Nephron progenitor cell (in vitro differentiated cells): ENCODE results near the gene MRPL18.

Experiments
- DNase-seq: peaks from one replicate; pipeline ENCODE4 v3.0.0; 2021
- H3K27ac Mint-ChIP-seq: 2 replicates; pipeline ENCODE4 v1.8.0; 2021; ENCODE audit warnings: mild to moderate bottlenecking, moderate library complexity, mixed read lengths
- H3K27me3 Mint-ChIP-seq: 2 replicates; pipeline ENCODE4 v1.8.0; 2021; ENCODE audit warnings: mild to moderate bottlenecking, low read depth, mixed read lengths; ENCODE audit not compliant: poor library complexity
- H3K36me3 Mint-ChIP-seq: 2 replicates; pipeline ENCODE4 v1.8.0; 2021; ENCODE audit warnings: low read depth, mixed read lengths
- H3K4me1 Mint-ChIP-seq: 2 replicates; pipeline ENCODE4 v1.8.0; 2021; ENCODE audit warnings: mixed read lengths
- H3K4me3 Mint-ChIP-seq: 2 replicates; pipeline ENCODE4 v1.8.0; 2021; ENCODE audit warnings: mild to moderate bottlenecking, moderate library complexity, mixed read lengths
- H3K9me3 Mint-ChIP-seq: 2 replicates; pipeline ENCODE4 v1.8.0; 2021; ENCODE audit warnings: mild to moderate bottlenecking, moderate library complexity, mixed read lengths
- TF ChIP-seq, protein P1 (sequence below): fragments of 200-600 bp; sonication (generic); IDR thresholded peaks from 2 replicates; pipeline ENCODE4 v1.5.0; 2021; ENCODE audit warnings: antibody characterized with exemption

The MRPL18 gene

DNA sequence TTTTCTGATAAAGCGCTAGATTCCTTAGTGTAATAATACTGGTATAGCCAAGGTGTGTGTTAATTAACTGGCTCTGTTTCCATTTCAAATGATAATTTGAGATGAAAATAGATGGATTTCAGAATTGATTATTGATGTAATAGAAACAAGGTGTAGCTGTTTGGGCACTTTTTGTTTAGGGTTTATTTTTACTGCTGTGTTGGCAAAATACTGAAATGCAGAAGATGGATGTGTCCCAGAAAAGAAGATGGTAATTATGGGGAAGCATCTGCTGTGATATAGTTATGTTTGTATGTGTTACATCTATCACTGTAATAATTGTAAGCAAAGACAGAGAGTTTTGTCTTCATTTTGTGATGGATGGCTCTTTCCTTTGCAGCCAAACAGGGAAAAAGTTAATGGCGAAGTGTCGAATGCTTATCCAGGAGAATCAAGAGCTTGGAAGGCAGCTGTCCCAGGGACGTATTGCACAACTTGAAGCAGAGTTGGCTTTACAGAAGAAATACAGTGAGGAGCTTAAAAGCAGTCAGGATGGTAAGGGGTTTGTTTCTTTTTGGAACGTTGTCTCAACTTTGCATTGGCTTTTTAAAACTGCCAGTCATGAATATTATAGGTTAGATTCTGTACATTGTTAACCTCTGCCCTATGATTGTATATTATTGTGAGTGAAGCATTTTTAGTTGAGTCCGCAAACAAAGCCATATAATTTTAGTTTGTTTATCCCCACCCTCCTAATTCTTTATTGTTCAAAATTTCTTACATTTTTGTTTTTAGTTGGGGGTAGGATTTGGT is 37.0 kb upstream of the MRPL18 start:
- H3K36me3 Mint-ChIP-seq: peaks cover 75% of the 10 kb centered on the region
- peaks cover 3% of the 10 kb centered on the region for H3K27me3 Mint-ChIP-seq
- H3K4me3 Mint-ChIP-seq: no peak overlapping the region
- peaks cover 5% of the 10 kb centered on the region for H3K4me1 Mint-ChIP-seq
- peak overlapping the region; percentile 69 for H3K27ac Mint-ChIP-seq
- no peaks in the 10 kb centered on the region for H3K9me3 Mint-ChIP-seq
- TF ChIP-seq, protein P1, sequence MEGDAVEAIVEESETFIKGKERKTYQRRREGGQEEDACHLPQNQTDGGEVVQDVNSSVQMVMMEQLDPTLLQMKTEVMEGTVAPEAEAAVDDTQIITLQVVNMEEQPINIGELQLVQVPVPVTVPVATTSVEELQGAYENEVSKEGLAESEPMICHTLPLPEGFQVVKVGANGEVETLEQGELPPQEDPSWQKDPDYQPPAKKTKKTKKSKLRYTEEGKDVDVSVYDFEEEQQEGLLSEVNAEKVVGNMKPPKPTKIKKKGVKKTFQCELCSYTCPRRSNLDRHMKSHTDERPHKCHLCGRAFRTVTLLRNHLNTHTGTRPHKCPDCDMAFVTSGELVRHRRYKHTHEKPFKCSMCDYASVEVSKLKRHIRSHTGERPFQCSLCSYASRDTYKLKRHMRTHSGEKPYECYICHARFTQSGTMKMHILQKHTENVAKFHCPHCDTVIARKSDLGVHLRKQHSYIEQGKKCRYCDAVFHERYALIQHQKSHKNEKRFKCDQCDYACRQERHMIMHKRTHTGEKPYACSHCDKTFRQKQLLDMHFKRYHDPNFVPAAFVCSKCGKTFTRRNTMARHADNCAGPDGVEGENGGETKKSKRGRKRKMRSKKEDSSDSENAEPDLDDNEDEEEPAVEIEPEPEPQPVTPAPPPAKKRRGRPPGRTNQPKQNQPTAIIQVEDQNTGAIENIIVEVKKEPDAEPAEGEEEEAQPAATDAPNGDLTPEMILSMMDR: no peak
- DNase-seq: no peak

DNA sequence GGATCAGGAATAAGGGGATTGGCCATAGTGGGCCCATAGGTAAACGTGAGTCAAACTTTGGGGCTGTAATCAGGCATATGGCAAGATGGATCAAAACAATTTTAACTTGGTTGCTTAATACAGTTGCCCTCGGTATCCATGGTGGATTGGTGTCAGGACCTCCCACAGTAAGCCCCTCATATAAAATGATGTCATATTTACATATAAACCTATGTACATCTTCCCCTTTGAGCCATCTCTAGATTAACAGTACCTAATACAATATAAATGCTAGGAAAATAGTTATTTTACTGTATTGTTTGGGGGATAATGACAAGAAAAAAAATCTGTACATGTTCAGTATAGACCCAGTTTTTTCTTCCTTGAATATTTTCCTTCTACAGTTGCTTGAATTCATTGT is 35.9 kb upstream of the MRPL18 start:
- Mint-ChIP-seq H3K4me1 (peaks cover 5% of the 10 kb centered on the region), H3K27me3 (peaks cover 4% of the 10 kb centered on the region), H3K9me3 (no peaks in the 10 kb centered on the region), H3K27ac (no peak overlapping the region), H3K36me3 (peaks cover 72% of the 10 kb centered on the region), H3K4me3 (no peak overlapping the region)
- DNase-seq: no peak
- TF ChIP-seq, protein P1: no peak

GRCh38 chr6:159754959-159755914 is 35.0 kb upstream of the MRPL18 start:
- no peak overlapping the region for H3K4me3 Mint-ChIP-seq
- peaks cover 71% of the 10 kb centered on the region for H3K36me3 Mint-ChIP-seq

DNA sequence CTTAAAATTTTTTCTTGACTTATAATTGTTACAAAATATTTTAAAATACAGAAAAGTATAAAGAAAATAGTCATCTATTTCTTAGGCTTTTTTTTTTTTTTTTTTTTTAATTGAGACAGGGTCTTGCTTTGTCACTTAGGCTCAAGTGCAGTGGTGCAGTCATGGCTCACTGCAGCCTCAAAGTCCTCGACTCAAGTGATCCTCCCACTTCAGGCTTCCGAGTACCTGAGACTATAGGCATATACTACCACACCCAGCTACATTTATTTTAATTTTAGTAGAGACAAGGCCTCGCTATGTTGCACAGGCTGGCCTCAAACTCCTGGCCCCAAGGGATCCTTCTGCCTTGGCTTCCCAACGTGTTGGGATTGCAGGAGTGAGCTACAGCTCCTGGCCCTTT is 33.8 kb upstream of the MRPL18 start:
- no peak overlapping the region for H3K4me3 Mint-ChIP-seq
- H3K27me3 Mint-ChIP-seq: peaks cover 4% of the 10 kb centered on the region
- no peaks in the 10 kb centered on the region for H3K9me3 Mint-ChIP-seq
- H3K4me1 Mint-ChIP-seq: peaks cover 24% of the 10 kb centered on the region
- peak overlapping the region; percentile 72 for H3K27ac Mint-ChIP-seq
- TF ChIP-seq, protein P1: no peak
- H3K36me3 Mint-ChIP-seq: peaks cover 67% of the 10 kb centered on the region
- no peak for DNase-seq

More at GRCh38 chr6:159754959-159755914, 35.0 kb upstream of the MRPL18 start:
- Mint-ChIP-seq H3K27me3 (peaks cover 4% of the 10 kb centered on the region), H3K9me3 (no peaks in the 10 kb centered on the region), H3K4me1 (peaks cover 12% of the 10 kb centered on the region), H3K27ac (peak overlapping the region; percentile 94)
- DNase-seq: no peak
- TF ChIP-seq, protein P1: no peak

DNA sequence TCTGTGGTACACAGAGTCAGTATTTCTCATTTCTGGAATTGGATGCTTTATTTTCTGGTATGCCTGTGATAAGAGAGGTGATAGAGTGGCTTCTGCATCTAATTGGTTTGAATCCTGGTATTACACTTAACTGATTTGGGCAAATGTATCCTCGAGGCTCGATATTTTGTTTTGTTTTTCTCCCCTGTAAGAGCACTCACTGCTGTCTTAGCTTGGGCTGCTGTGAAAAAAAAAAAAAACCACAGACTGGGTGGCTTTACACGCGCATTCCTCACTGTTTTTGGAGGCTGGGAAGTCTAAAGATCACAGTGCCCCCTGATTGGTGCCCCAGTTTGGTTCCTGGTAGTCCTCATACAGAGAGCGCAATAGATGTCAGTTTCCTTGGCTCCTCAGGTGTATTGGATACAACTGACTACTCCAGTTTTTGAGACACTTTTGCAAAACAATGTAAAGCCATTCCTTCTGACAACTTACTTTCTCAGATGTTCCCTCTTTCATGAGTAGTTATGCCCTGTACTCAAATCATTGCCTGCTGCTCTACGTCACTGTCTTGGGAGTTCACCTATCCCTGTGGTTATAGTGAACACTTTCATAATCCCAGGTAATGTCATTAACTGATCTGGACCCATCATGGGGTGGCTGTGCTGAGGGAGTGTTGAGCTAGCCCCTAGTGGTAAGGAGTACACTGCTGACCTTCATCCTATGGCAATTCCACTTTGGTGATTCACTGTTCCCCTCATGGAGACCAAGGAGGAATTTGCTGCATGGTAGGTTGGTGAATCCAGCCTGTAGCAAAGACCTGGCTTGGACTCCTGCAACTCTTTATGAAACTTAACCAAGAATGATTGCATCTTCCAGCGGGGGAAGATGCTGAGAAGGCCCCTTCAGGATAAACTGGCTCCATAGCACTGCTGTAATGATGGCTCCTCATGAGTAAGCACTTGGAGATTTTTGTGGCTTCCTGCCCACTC is 32.0 kb upstream of the MRPL18 start:
- no peaks in the 10 kb centered on the region for H3K9me3 Mint-ChIP-seq
- H3K36me3 Mint-ChIP-seq: peaks cover 59% of the 10 kb centered on the region
- H3K4me3 Mint-ChIP-seq: no peak overlapping the region
- no peak for DNase-seq
- peaks cover 33% of the 10 kb centered on the region for H3K4me1 Mint-ChIP-seq
- peaks cover 4% of the 10 kb centered on the region for H3K27me3 Mint-ChIP-seq
- TF ChIP-seq, protein P1: no peak
- H3K27ac Mint-ChIP-seq: peak overlapping the region; percentile 93
